Activated CD4-positive, alpha-beta T cell treated with anti-CD3 and anti-CD28 coated beads, Interleukin-2, amount 50 U/mL, for 1 hour (primary cell): ENCODE results near the gene SEMA6A.

Experiments used
- DNase-seq: peaks from one replicate; pipeline ENCODE4 v3.0.0-alpha.2; 2020

Gene SEMA6A

GRCh38 chr5:116395631-116396203, 178.9 kb downstream of the SEMA6A start:
- no peak for DNase-seq

GRCh38 chr5:116395226-116395625, 179.4 kb downstream of the SEMA6A start:
- no peak for DNase-seq

- no peak for DNase-seq
Measured at GRCh38 chr5:116394186-116394867, 180.3 kb downstream of the SEMA6A start.
